ENCODE measurements around the gene NGRN. TPM values are rescaled to one million over a fixed set of nuclear protein-coding genes. Genes with fewer than 3 reads are reported as not detected.
A peak's percentile ranks its signal among the peaks of the same experiment; 100 is the strongest.
"Not testable (repeated sequence)": the region's sequence is repeated elsewhere in the genome, so short reads cannot be mapped to it uniquely, and the experiment has no call there.

Gene NGRN
- total RNA-seq, 6 donors from 2014 or later = 35.6 to 74.2 (median 62.6) TPM

- 29 to 34% methylated on average over 5 of the region's 5 CpGs for WGBS, 2 donors
- Histone ChIP-seq H3K27me3 (no peaks in the 10 kb centered on the region), H3K36me3 (no peaks in the 10 kb centered on the region), H3K9me3 (no peaks in the 10 kb centered on the region), H3K4me3 (no peak overlapping the region), H3K27ac (no peak overlapping the region), H3K4me1 (peaks cover 0 to 5% (median 1%) of the 10 kb centered on the region in 4 donors)
- no peak for DNase-seq
- no peak for ATAC-seq (ENCODE audit: low FRiP score in 2 of 2)
- TF ChIP-seq POLR2AphosphoS5 (IDR thresholded peaks at IDR 0.05) (no peak), CTCF (IDR thresholded peaks at IDR 0.05) (no peak), EP300 (IDR thresholded peaks at IDR 0.05) (no peak), POLR2A (IDR thresholded peaks at IDR 0.05) (no peak)
Measured at GRCh38 chr15:90287101-90287500, 21.6 kb downstream of the NGRN start.

GRCh38 chr15:90287946-90288345, 22.5 kb downstream of the NGRN start:
- H3K4me3 ChIP-seq = no peak overlapping the region
- no peak overlapping the region for H3K27ac ChIP-seq
- TF ChIP-seq EP300 (IDR thresholded peaks at IDR 0.05) (no peak), CTCF (IDR thresholded peaks at IDR 0.05) (no peak), POLR2AphosphoS5 (IDR thresholded peaks at IDR 0.05) (no peak), POLR2A (IDR thresholded peaks at IDR 0.05) (no peak)
- peaks cover 0 to 5% (median 1%) of the 10 kb centered on the region in 4 donors for H3K4me1 ChIP-seq
- H3K9me3 ChIP-seq = no peaks in the 10 kb centered on the region
- DNase-seq = no peak
- ATAC-seq (ENCODE audit: low FRiP score in 2 of 2) = no peak
- WGBS, 2 donors = 76 to 82% methylated on average over 6 of the region's 6 CpGs
- H3K27me3 ChIP-seq = no peaks in the 10 kb centered on the region
- no peaks in the 10 kb centered on the region for H3K36me3 ChIP-seq

GRCh38 chr15:90291679-90292356, 26.3 kb downstream of the NGRN start:
- 65 to 75% methylated on average over 15 of the region's 16 CpGs for WGBS, 2 donors
- Histone ChIP-seq H3K36me3 (no peaks in the 10 kb centered on the region), H3K27me3 (no peaks in the 10 kb centered on the region), H3K4me1 (peaks cover 0 to 9% (median 4%) of the 10 kb centered on the region in 4 donors), H3K4me3 (no peak overlapping the region), H3K27ac (no peak overlapping the region), H3K9me3 (no peaks in the 10 kb centered on the region)
- DNase-seq (peak in 1 of 2 donors; percentile 62), ATAC-seq (ENCODE audit: low FRiP score in 2 of 2) (no peak)
- TF ChIP-seq POLR2AphosphoS5 (IDR thresholded peaks at IDR 0.05) = no peak
- TF ChIP-seq EP300 (IDR thresholded peaks at IDR 0.05) = no peak
- no peak for TF ChIP-seq CTCF (IDR thresholded peaks at IDR 0.05)
- TF ChIP-seq POLR2A (IDR thresholded peaks at IDR 0.05) = no peak

DNA sequence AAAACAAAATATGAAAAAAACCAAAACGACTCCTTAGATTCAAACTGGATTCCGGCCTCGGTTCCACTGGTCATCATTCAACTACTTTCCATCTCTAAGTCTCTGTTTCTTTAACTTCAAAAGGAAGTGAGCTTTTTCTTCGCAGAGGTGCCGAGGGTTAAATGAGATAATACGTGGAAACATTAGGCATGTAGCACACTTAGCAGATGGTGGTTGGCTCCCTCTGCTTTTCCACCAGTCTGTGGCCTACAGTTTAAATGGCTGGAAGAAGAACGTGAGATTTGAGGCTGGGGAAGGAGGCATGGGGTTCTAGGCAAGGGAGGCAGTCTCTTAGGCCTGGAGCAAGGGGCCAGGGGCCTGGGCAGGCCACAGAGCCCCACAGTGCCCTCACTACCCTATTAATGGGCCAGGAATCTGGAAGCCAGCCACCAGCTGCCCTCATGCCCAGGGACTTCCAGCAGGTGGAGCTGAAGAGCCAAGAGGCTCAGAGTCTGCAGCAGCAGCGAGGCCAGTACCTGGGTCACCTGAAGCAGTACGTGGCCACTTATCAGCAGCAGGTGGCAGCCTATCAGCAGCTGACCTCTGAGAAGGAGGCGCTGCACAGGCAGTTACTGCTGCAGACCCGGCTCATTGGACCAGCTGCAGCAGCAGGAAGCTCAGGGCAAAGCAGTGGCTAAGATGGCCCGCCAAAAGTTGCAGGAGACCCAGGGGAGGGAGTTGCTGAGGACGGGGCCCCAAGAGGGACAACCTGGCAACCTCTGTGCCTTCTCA, 27.8 kb downstream of the NGRN start:
- H3K4me1 ChIP-seq, H3K4me3 ChIP-seq, H3K27me3 ChIP-seq, H3K9me3 ChIP-seq, H3K36me3 ChIP-seq: not testable (repeated sequence)
- TF ChIP-seq POLR2AphosphoS5 (IDR thresholded peaks at IDR 0.05) (peak in 1 of 2 donors; percentile 25), POLR2A (IDR thresholded peaks at IDR 0.05) (peak in 1 of 4 donors; percentile 38), CTCF (IDR thresholded peaks at IDR 0.05) (peak; percentile 73 to 89 (median 87))
- DNase-seq = peak; percentile 65 to 95
- peak overlapping the region in 2 of 4 donors; percentile 33 to 43 for H3K27ac ChIP-seq
- ATAC-seq (ENCODE audit: low FRiP score in 2 of 2) = peak; percentile 65 to 91
- WGBS, 2 donors = 53 to 55% methylated on average over 10 to 12 of the region's 13 CpGs

Measured in upper lobe of left lung (tissue), 6 donors.